ENCODE data around the gene PKLR.

Gene PKLR

GRCh38 chr1:155287987-155288543 is 13.2 kb downstream of the PKLR start:
- H4K20me1 ChIP-seq (ENCODE audit: insufficient read depth, low read length), result peaks cover 2% of the 10 kb centered on the region; the same call in 1 of the 2 replicates
- DNase-seq (no peak), ATAC-seq (ENCODE audit: insufficient read depth, low read depth) (no peak)
- TF ChIP-seq CTCF (IDR thresholded peaks at IDR 0.05; ENCODE audit: borderline replicate concordance, extremely low read depth, low read length, poor library complexity, severe bottlenecking) (no peak), EZH2 (IDR thresholded peaks at IDR 0.05; ENCODE audit: borderline replicate concordance, low read depth, low read length, severe bottlenecking) (no peak)
- no peaks in the 10 kb centered on the region for H3K9me3 ChIP-seq (ENCODE audit: insufficient read depth, low read length, severe bottlenecking)
- H3K79me2 ChIP-seq (ENCODE audit: insufficient read depth, low read length), result no peaks in the 10 kb centered on the region
- no peaks in the 10 kb centered on the region for H3K27me3 ChIP-seq (ENCODE audit: insufficient read depth, low read length, poor library complexity)
- no peak overlapping the region for H2AFZ ChIP-seq (ENCODE audit: low read depth, low read length)
- H3K4me2 ChIP-seq (ENCODE audit: insufficient read depth, low read length), result no peak overlapping the region
- H3K9ac ChIP-seq (ENCODE audit: low read depth, low read length), result no peak overlapping the region
- no peaks in the 10 kb centered on the region for H3K4me1 ChIP-seq (ENCODE audit: insufficient read depth, low read length)
- no peak overlapping the region for H3K4me3 ChIP-seq (ENCODE audit: low read depth in 1 of 2, low read length in 2 of 2)
- H3K36me3 ChIP-seq (ENCODE audit: insufficient read depth, low read length), result peaks cover 4% of the 10 kb centered on the region
- H3K27ac ChIP-seq (ENCODE audit: low read length), result no peak overlapping the region

GRCh38 chr1:155286544-155286943 is 14.7 kb downstream of the PKLR start:
- Histone ChIP-seq H3K4me1 (ENCODE audit: insufficient read depth, low read length) (no peaks in the 10 kb centered on the region), H2AFZ (ENCODE audit: low read depth, low read length) (no peak overlapping the region), H3K79me2 (ENCODE audit: insufficient read depth, low read length) (no peaks in the 10 kb centered on the region), H3K4me2 (ENCODE audit: insufficient read depth, low read length) (no peak overlapping the region), H3K36me3 (ENCODE audit: insufficient read depth, low read length) (peaks cover 7% of the 10 kb centered on the region), H3K9me3 (ENCODE audit: insufficient read depth, low read length, severe bottlenecking) (no peaks in the 10 kb centered on the region), H4K20me1 (ENCODE audit: insufficient read depth, low read length) (peaks cover 2% of the 10 kb centered on the region; the same call in 1 of the 2 replicates), H3K27me3 (ENCODE audit: insufficient read depth, low read length, poor library complexity) (no peaks in the 10 kb centered on the region), H3K27ac (ENCODE audit: low read length) (no peak overlapping the region), H3K9ac (ENCODE audit: low read depth, low read length) (no peak overlapping the region), H3K4me3 (ENCODE audit: low read depth in 1 of 2, low read length in 2 of 2) (no peak overlapping the region)
- no peak for ATAC-seq (ENCODE audit: insufficient read depth, low read depth)
- DNase-seq, result no peak
- no peak for TF ChIP-seq EZH2 (IDR thresholded peaks at IDR 0.05; ENCODE audit: borderline replicate concordance, low read depth, low read length, severe bottlenecking)
- TF ChIP-seq CTCF (IDR thresholded peaks at IDR 0.05; ENCODE audit: borderline replicate concordance, extremely low read depth, low read length, poor library complexity, severe bottlenecking), result no peak

GRCh38 chr1:155285631-155286044 is 15.6 kb downstream of the PKLR start:
- no peaks in the 10 kb centered on the region for H3K9me3 ChIP-seq (ENCODE audit: insufficient read depth, low read length, severe bottlenecking)
- no peak overlapping the region for H2AFZ ChIP-seq (ENCODE audit: low read depth, low read length)
- H3K27me3 ChIP-seq (ENCODE audit: insufficient read depth, low read length, poor library complexity), result no peaks in the 10 kb centered on the region
- H3K4me1 ChIP-seq (ENCODE audit: insufficient read depth, low read length), result no peaks in the 10 kb centered on the region
- H3K9ac ChIP-seq (ENCODE audit: low read depth, low read length), result no peak overlapping the region
- H3K4me3 ChIP-seq (ENCODE audit: low read depth in 1 of 2, low read length in 2 of 2), result no peak overlapping the region
- DNase-seq (no peak), ATAC-seq (ENCODE audit: insufficient read depth, low read depth) (no peak)
- H3K4me2 ChIP-seq (ENCODE audit: insufficient read depth, low read length), result no peak overlapping the region
- H3K27ac ChIP-seq (ENCODE audit: low read length), result no peak overlapping the region
- peaks cover 7% of the 10 kb centered on the region for H3K36me3 ChIP-seq (ENCODE audit: insufficient read depth, low read length)
- peaks cover 2% of the 10 kb centered on the region; the same call in 1 of the 2 replicates for H4K20me1 ChIP-seq (ENCODE audit: insufficient read depth, low read length)
- no peaks in the 10 kb centered on the region for H3K79me2 ChIP-seq (ENCODE audit: insufficient read depth, low read length)
- no peak for TF ChIP-seq EZH2 (IDR thresholded peaks at IDR 0.05; ENCODE audit: borderline replicate concordance, low read depth, low read length, severe bottlenecking)
- no peak for TF ChIP-seq CTCF (IDR thresholded peaks at IDR 0.05; ENCODE audit: borderline replicate concordance, extremely low read depth, low read length, poor library complexity, severe bottlenecking)

Measured in DND-41 (cell line).